ENCODE measurements around the gene CLEC1B. TPM values are rescaled to one million over a fixed set of nuclear protein-coding genes. Genes with fewer than 3 reads are reported as not detected.

The CLEC1B gene
- total and polyA plus RNA-seq, 2 experiments from 2014 or later, result 0.20 to 2.4 TPM

DNA sequence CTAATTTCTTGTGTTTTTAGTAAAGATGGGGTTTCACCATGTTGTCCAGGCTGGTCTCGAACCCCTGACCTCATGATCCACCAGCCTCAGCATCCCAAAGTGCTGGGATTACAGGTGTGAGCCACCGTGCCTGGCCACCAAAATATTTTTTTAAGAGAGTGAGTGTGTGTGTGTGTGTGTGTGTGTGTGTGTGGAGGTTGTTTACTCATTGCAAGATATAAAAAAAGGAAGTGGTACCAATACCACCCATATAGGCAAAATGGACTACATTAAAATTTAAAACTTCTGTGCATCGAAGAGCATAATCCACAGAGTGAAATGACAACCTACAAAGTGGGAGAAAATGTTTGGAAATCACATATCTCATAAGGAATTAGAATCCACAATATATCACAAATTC is 51.2 kb downstream of the CLEC1B start:
- WGBS (ENCODE audit: low lambda C conversion rate, missing lambda C conversion rate), result 95% methylated on average over 3 of the region's 3 CpGs
- H3K79me2 ChIP-seq, result no peaks in the 10 kb centered on the region
- H3K27ac ChIP-seq, result no peak overlapping the region
- H3K9me2 ChIP-seq (replicated peaks; ENCODE audit: insufficient read depth), result no peaks in the 10 kb centered on the region
- no peaks in the 10 kb centered on the region for H3K36me3 ChIP-seq (replicated peaks; ENCODE audit: insufficient read depth, low read depth)
- no peaks in the 10 kb centered on the region for H3K4me1 ChIP-seq (ENCODE audit: insufficient read depth)
- no peaks in the 10 kb centered on the region for H4K20me1 ChIP-seq (ENCODE audit: insufficient read depth, poor library complexity, severe bottlenecking)
- no peaks in the 10 kb centered on the region for H3K9me3 ChIP-seq (ENCODE audit: low read depth)
- TF ChIP-seq EZH2phosphoT487 (IDR thresholded peaks at IDR 0.05; ENCODE audit: low read depth, severe bottlenecking, unreplicated experiment) (no peak), EZH2 (IDR thresholded peaks at IDR 0.05; ENCODE audit: borderline replicate concordance) (no peak)
- TF ChIP-seq, protein P1, sequence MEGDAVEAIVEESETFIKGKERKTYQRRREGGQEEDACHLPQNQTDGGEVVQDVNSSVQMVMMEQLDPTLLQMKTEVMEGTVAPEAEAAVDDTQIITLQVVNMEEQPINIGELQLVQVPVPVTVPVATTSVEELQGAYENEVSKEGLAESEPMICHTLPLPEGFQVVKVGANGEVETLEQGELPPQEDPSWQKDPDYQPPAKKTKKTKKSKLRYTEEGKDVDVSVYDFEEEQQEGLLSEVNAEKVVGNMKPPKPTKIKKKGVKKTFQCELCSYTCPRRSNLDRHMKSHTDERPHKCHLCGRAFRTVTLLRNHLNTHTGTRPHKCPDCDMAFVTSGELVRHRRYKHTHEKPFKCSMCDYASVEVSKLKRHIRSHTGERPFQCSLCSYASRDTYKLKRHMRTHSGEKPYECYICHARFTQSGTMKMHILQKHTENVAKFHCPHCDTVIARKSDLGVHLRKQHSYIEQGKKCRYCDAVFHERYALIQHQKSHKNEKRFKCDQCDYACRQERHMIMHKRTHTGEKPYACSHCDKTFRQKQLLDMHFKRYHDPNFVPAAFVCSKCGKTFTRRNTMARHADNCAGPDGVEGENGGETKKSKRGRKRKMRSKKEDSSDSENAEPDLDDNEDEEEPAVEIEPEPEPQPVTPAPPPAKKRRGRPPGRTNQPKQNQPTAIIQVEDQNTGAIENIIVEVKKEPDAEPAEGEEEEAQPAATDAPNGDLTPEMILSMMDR (IDR thresholded peaks at IDR 0.05; ENCODE audit: poor library complexity), result no peak
- no peak for DNase-seq (ENCODE audit: low spot score)
- no peaks in the 10 kb centered on the region for H3K27me3 ChIP-seq
- no peak overlapping the region for H3K4me3 ChIP-seq
- H2AFZ ChIP-seq, result no peak overlapping the region
- no peak overlapping the region for H3K4me2 ChIP-seq

- no peaks in the 10 kb centered on the region for H4K20me1 ChIP-seq (ENCODE audit: insufficient read depth, poor library complexity, severe bottlenecking)
- no peaks in the 10 kb centered on the region for H3K79me2 ChIP-seq
- H3K27me3 ChIP-seq, result no peaks in the 10 kb centered on the region
- no peak overlapping the region for H3K27ac ChIP-seq
- H3K36me3 ChIP-seq (replicated peaks; ENCODE audit: insufficient read depth, low read depth), result no peaks in the 10 kb centered on the region
- H3K4me1 ChIP-seq (ENCODE audit: insufficient read depth), result no peaks in the 10 kb centered on the region
- no peak overlapping the region for H3K4me2 ChIP-seq
- no peak for DNase-seq (ENCODE audit: low spot score)
- TF ChIP-seq EZH2 (IDR thresholded peaks at IDR 0.05; ENCODE audit: borderline replicate concordance), result no peak
- no peak for TF ChIP-seq EZH2phosphoT487 (IDR thresholded peaks at IDR 0.05; ENCODE audit: low read depth, severe bottlenecking, unreplicated experiment)
- TF ChIP-seq, protein P1 (IDR thresholded peaks at IDR 0.05; ENCODE audit: poor library complexity), result no peak
- no peaks in the 10 kb centered on the region for H3K9me2 ChIP-seq (replicated peaks; ENCODE audit: insufficient read depth)
- H2AFZ ChIP-seq, result no peak overlapping the region
- H3K9me3 ChIP-seq (ENCODE audit: low read depth), result no peaks in the 10 kb centered on the region
- H3K4me3 ChIP-seq, result no peak overlapping the region
- 91% methylated on average over 2 of the region's 2 CpGs for WGBS (ENCODE audit: low lambda C conversion rate, missing lambda C conversion rate)
These were observed 54.5 kb downstream of the CLEC1B start for GRCh38 chr12:9944391-9944790.

DNA sequence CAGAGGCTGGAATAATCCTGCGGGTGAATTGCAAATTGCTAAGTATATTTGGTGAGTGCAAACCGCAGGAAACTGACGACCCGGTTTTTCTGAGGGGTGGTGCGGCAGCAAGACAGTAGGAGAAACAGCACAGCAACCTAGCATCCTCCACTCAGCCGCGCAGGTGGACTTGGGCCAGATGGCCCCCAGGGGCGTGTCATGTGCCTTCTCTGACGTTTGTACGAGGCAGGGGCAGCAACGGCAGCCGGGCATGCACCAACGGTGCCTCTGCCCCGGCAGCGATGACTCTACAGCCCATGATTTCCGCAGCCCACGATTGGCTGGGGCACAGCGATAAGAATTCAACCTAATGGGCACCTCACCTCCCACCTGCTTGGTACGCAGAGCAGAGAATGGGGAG is 55.7 kb downstream of the CLEC1B start:
- TF ChIP-seq EZH2phosphoT487 (IDR thresholded peaks at IDR 0.05; ENCODE audit: low read depth, severe bottlenecking, unreplicated experiment) (no peak), EZH2 (IDR thresholded peaks at IDR 0.05; ENCODE audit: borderline replicate concordance) (no peak)
- TF ChIP-seq, protein P1 (IDR thresholded peaks at IDR 0.05; ENCODE audit: poor library complexity), result no peak
- Histone ChIP-seq H3K4me2 (no peak overlapping the region), H3K27me3 (no peaks in the 10 kb centered on the region), H4K20me1 (ENCODE audit: insufficient read depth, poor library complexity, severe bottlenecking) (no peaks in the 10 kb centered on the region), H3K4me1 (ENCODE audit: insufficient read depth) (no peaks in the 10 kb centered on the region), H3K36me3 (replicated peaks; ENCODE audit: insufficient read depth, low read depth) (no peaks in the 10 kb centered on the region), H3K4me3 (no peak overlapping the region), H3K79me2 (no peaks in the 10 kb centered on the region), H3K9me3 (ENCODE audit: low read depth) (no peaks in the 10 kb centered on the region), H3K27ac (no peak overlapping the region), H3K9me2 (replicated peaks; ENCODE audit: insufficient read depth) (no peaks in the 10 kb centered on the region), H2AFZ (no peak overlapping the region)
- 86% methylated on average over 19 of the region's 19 CpGs for WGBS (ENCODE audit: low lambda C conversion rate, missing lambda C conversion rate)
- DNase-seq (ENCODE audit: low spot score), result no peak

Other genes with a start within 250 kb of the CLEC1B start
- gene CD69, start 238.2 kb downstream of the CLEC1B start, total RNA-seq, result 0.07 TPM in 1 of 2 replicates, not detected in the other
- 0.57 TPM in 1 of 2 replicates, not detected in the other for gene CD69, start 238.2 kb downstream of the CLEC1B start, polyA plus RNA-seq
- not detected in 2 replicates for gene KLRF1, start 171.6 kb downstream of the CLEC1B start, total RNA-seq
- not detected in 2 replicates for gene KLRF1, start 171.6 kb downstream of the CLEC1B start, polyA plus RNA-seq
- gene CLEC2B, start 129.8 kb downstream of the CLEC1B start, total RNA-seq, result 5.0 and 5.7 TPM in 2 replicates
- 4.9 and 5.9 TPM in 2 replicates for gene CLEC2B, start 129.8 kb downstream of the CLEC1B start, polyA plus RNA-seq
- not detected in 2 replicates for gene KLRF2, start 117.6 kb downstream of the CLEC1B start, total RNA-seq
- 0.36 TPM in 1 of 2 replicates, not detected in the other for gene KLRF2, start 117.6 kb downstream of the CLEC1B start, polyA plus RNA-seq
- 0.28 TPM in 1 of 2 replicates, not detected in the other for gene CLEC2A, start 66.8 kb downstream of the CLEC1B start, total RNA-seq
- gene CLEC2A, start 66.8 kb downstream of the CLEC1B start, polyA plus RNA-seq, result 2.1 TPM in 1 of 2 replicates, not detected in the other
- 0.08 and 1.2 TPM in 2 replicates for gene CLEC12A, start 27.7 kb downstream of the CLEC1B start, total RNA-seq
- gene CLEC12A, start 27.7 kb downstream of the CLEC1B start, polyA plus RNA-seq, result 0.54 and 0.73 TPM in 2 replicates
- gene CLEC12B, start 11.5 kb upstream of the CLEC1B start, total RNA-seq, result not detected in 2 replicates
- gene CLEC12B, start 11.5 kb upstream of the CLEC1B start, polyA plus RNA-seq, result not detected in 2 replicates
- gene CLEC9A, start 31.6 kb upstream of the CLEC1B start, total RNA-seq, result not detected in 2 replicates
- not detected in 2 replicates for gene CLEC9A, start 31.6 kb upstream of the CLEC1B start, polyA plus RNA-seq
- 3.0 and 6.4 TPM in 2 replicates for gene CLEC1A, start 99.9 kb upstream of the CLEC1B start, total RNA-seq
- 3.6 and 4.2 TPM in 2 replicates for gene CLEC1A, start 99.9 kb upstream of the CLEC1B start, polyA plus RNA-seq
- gene CLEC7A, start 131.1 kb upstream of the CLEC1B start, total RNA-seq, result 1.1 and 2.3 TPM in 2 replicates
- gene CLEC7A, start 131.1 kb upstream of the CLEC1B start, polyA plus RNA-seq, result 1.3 and 2.3 TPM in 2 replicates
- 7.3 and 15.1 TPM in 2 replicates for gene OLR1, start 173.0 kb upstream of the CLEC1B start, total RNA-seq
- 6.4 and 20.8 TPM in 2 replicates for gene OLR1, start 173.0 kb upstream of the CLEC1B start, polyA plus RNA-seq
- gene TMEM52B, start 179.9 kb upstream of the CLEC1B start, total RNA-seq, result 0.03 TPM in 1 of 2 replicates, not detected in the other
- 1.0 and 1.8 TPM in 2 replicates for gene TMEM52B, start 179.9 kb upstream of the CLEC1B start, polyA plus RNA-seq
- gene GABARAPL1, start 213.8 kb upstream of the CLEC1B start, total RNA-seq, result 77.9 and 93.5 TPM in 2 replicates
- gene GABARAPL1, start 213.8 kb upstream of the CLEC1B start, polyA plus RNA-seq, result 77.7 and 101 TPM in 2 replicates